Adrenal gland (tissue), 12 donors: ENCODE data around the gene OPA1. TPM values are rescaled to one million over a fixed set of nuclear protein-coding genes. Genes with fewer than 3 reads are reported as not detected.

ENCODE experiments used
- DNase-seq, 7 donors: peaks; one replicate each; pipeline ENCODE4 v3.0.0-alpha.2; 2019 to 2020
- H3K27ac ChIP-seq, 5 donors: fragments of 200-600 bp; sonication (generic) in 4 of 5; 1 replicate in 3 of 5; 2 replicates in 2 of 5; pipeline versions ENCODE4 v1.5.1 to v1.8.0; 2016 to 2020; ENCODE audit warnings: mild to moderate bottlenecking in 1 of 5
- H3K27me3 ChIP-seq: fragments of 200-600 bp; 2 replicates; pipeline ENCODE4 v1.8.0; 2021
- H3K36me3 ChIP-seq, 2 donors: fragments of 200-600 bp; replicated peaks in 1 of 2; 1 replicate in 1 of 2; 2 replicates in 1 of 2; pipeline versions ENCODE4 v1.5.1 to v1.8.0; 2018 to 2022
- H3K4me1 ChIP-seq, 2 donors: fragments of 200-600 bp; replicated peaks in 1 of 2; 1 replicate in 1 of 2; 2 replicates in 1 of 2; pipeline versions ENCODE4 v1.5.1 to v1.8.0; 2018 to 2021
- H3K4me3 ChIP-seq, 4 donors: fragments of 200-600 bp; sonication (generic) in 3 of 4; one replicate each; pipeline ENCODE4 v1.5.1; 2016 to 2018
- H3K9me3 ChIP-seq, 3 donors: fragments of 200-600 bp; sonication (generic) in 1 of 3; replicated peaks in 1 of 3; 1 replicate in 2 of 3; 2 replicates in 1 of 3; pipeline versions ENCODE4 v1.5.1 to v1.8.0; 2016 to 2021
- POLR2A ChIP-seq, 2 donors: fragments of 450-650 bp; IDR thresholded peaks; one replicate each; pipeline ENCODE4 v1.6.1; 2017; ENCODE audit warnings: antibody characterized with exemption in 2 of 2, mild to moderate bottlenecking in 2 of 2, moderate library complexity in 1 of 2
- WGBS, 4 donors: extraction: QIAGEN DNeasy Blood & Tissue Kit in 2 of 4; methylation state at CpG; one replicate each; pipeline versions ENCODE4 v1.1.5 to v1.1.7; 2013 to 2017; 5-methylcytosine and 5-hydroxymethylcytosine counted together
- intact Hi-C, 2 donors: fragments of 100-400 bp; cut with DNase I; formaldehyde crosslinking; loops; one replicate each; pipeline versions ENCODE4 v1.14.1 to v1.15.0; 2022 to 2023
- polyA plus RNA-seq, 3 donors: library from polyadenylated mRNA; stranded (reverse); fragments of 200-250 nt in 2 of 3; fragments of 350-450 nt in 1 of 3; fragmentation: Illumina TruSeq in 1 of 3; extraction: RNeasy Lipid Tissue Mini Kit (QIAGEN cat#74804) in 1 of 3; gene quantifications; one replicate each; pipeline ENCODE4 v1.2.3, GENCODE V29; 2013 to 2014
- total RNA-seq, 9 donors: library from RNA; depleted of rRNA in 4 of 9; stranded (reverse); fragments of >200 nt in 4 of 9; fragments of 120-200 nt in 1 of 9; fragmentation: NEBNext Ultra II Directional in 1 of 9; extraction: Animal tissue kit (Norgen Biotek cat#: 25700) in 1 of 9; gene quantifications; one replicate each; pipeline versions ENCODE4 v1.1.0 to v1.2.4, GENCODE V29; 2013 to 2023
- TF ChIP-seq, protein P1 (sequence below), 6 experiments: fragments of 450-650 bp in 4 of 6; fragments of 200-600 bp in 2 of 6; sonication (generic) in 1 of 6; IDR thresholded peaks; 1 replicate in 5 of 6; 2 replicates in 1 of 6; pipeline versions ENCODE4 v1.5.1 to v1.8.0; 2016 to 2021; ENCODE audit warnings: antibody characterized with exemption in 6 of 6, mild to moderate bottlenecking in 2 of 6, moderate library complexity in 1 of 6
- donor health status: healthy with polysubstance abuse.
- donor health status: Bipolar disorder and iron deficiency.
- donor health status: DM: yes; HTN: yes; CAD: no.
- donor health status: DM: no; HTN: no; CAD: no.
- donor health status: DM: no; HTN: no; CAD: no.
- donor health status: DM: yes; HTN: yes; CAD: no.

Gene OPA1
- total and polyA plus RNA-seq, 12 donors: 13.0 to 194 (median 54.6) TPM

DNA sequence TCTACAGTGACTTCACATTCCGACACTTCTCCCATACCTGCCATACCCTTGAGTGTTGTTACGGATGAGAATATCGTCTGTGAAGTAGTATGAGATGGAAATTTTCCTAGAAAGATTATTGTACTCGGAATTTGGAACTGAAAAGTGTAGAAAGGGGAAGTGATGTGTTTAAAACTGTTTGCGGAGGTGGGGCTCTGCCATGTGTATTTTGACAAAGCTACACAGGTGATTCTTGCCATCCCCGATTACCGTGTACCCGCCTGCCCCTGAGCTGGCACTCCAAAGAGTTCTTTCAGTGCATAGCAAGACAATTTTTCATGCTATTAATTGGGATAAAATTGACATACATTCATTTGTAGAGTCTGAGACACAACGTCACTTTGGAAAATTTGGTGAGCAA lies 81.7 kb downstream of the OPA1 start:
- Histone ChIP-seq H3K4me1 (no peaks in the 10 kb centered on the region), H3K27me3 (no peaks in the 10 kb centered on the region), H3K4me3 (no peak overlapping the region), H3K9me3 (no peaks in the 10 kb centered on the region), H3K27ac (no peak overlapping the region), H3K36me3 (peaks cover 0 to 5% of the 10 kb centered on the region in 2 donors)
- TF ChIP-seq, protein P1, sequence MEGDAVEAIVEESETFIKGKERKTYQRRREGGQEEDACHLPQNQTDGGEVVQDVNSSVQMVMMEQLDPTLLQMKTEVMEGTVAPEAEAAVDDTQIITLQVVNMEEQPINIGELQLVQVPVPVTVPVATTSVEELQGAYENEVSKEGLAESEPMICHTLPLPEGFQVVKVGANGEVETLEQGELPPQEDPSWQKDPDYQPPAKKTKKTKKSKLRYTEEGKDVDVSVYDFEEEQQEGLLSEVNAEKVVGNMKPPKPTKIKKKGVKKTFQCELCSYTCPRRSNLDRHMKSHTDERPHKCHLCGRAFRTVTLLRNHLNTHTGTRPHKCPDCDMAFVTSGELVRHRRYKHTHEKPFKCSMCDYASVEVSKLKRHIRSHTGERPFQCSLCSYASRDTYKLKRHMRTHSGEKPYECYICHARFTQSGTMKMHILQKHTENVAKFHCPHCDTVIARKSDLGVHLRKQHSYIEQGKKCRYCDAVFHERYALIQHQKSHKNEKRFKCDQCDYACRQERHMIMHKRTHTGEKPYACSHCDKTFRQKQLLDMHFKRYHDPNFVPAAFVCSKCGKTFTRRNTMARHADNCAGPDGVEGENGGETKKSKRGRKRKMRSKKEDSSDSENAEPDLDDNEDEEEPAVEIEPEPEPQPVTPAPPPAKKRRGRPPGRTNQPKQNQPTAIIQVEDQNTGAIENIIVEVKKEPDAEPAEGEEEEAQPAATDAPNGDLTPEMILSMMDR (IDR thresholded peaks at IDR 0.05): no peak
- TF ChIP-seq POLR2A (IDR thresholded peaks at IDR 0.05): no peak
- intact Hi-C loops: no loop called here
- WGBS, 4 donors: 93 to 98% (median 96%) methylated on average over 9 of the region's 9 CpGs
- no peak for DNase-seq

DNA sequence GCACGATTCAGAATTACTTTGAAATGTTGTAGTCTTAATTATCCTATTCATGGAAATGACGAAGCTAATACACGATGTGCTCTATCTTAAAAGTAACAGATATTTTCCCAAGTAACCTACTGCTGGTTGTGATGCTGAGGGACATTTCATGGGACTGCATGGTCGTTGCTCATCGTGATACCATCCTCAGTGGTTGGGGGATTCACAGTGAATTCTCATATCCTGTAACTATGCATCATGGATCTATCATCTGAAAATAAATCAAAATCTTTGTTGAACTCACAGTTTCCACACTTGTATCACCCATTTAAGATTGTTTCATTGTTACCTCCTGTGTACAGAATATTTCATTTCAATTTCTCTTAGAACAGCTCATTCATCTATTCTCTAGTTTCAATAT lies 84.7 kb downstream of the OPA1 start:
- Histone ChIP-seq H3K27me3 (no peaks in the 10 kb centered on the region), H3K36me3 (peaks cover 0 to 5% of the 10 kb centered on the region in 2 donors), H3K9me3 (peaks cover 0 to 8% (median 0%) of the 10 kb centered on the region in 3 donors), H3K4me1 (no peaks in the 10 kb centered on the region), H3K27ac (no peak overlapping the region), H3K4me3 (no peak overlapping the region)
- TF ChIP-seq, protein P1 (IDR thresholded peaks at IDR 0.05): no peak
- TF ChIP-seq POLR2A (IDR thresholded peaks at IDR 0.05): no peak
- WGBS, 4 donors: 93 to 98% (median 96%) methylated on average over 5 of the region's 5 CpGs
- intact Hi-C loops: no loop called here
- no peak for DNase-seq

DNA sequence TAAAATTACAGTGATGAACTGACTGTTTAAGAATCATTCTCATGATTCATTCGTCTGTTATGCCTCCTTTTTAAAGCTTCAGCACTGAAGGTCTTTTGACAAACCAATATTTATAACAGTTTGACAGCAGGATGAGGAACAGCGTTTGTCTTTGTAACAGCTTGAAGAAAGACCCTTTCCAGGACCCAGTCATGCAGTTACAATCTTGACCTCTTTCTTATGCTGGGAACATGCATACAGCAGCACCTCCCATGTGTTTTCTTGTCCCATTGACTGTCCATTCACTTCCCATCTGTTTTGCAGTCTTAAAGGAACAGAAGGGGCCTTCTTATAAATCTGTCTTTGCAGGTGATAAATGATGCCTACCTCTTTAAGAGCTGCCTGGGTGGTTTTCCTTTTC lies 87.2 kb downstream of the OPA1 start:
- intact Hi-C loops: no loop called here
- no peaks in the 10 kb centered on the region for H3K27me3 ChIP-seq
- H3K27ac ChIP-seq: no peak overlapping the region
- H3K4me3 ChIP-seq: no peak overlapping the region
- no peak for TF ChIP-seq POLR2A (IDR thresholded peaks at IDR 0.05)
- TF ChIP-seq, protein P1 (IDR thresholded peaks at IDR 0.05): no peak
- no peak for DNase-seq
- H3K36me3 ChIP-seq: peaks cover 0 to 9% of the 10 kb centered on the region in 2 donors
- WGBS, 4 donors: 23 to 40% (median 33%) methylated on average over 2 of the region's 2 CpGs
- H3K9me3 ChIP-seq: peaks cover 0 to 8% (median 0%) of the 10 kb centered on the region in 3 donors
- no peaks in the 10 kb centered on the region for H3K4me1 ChIP-seq

DNA sequence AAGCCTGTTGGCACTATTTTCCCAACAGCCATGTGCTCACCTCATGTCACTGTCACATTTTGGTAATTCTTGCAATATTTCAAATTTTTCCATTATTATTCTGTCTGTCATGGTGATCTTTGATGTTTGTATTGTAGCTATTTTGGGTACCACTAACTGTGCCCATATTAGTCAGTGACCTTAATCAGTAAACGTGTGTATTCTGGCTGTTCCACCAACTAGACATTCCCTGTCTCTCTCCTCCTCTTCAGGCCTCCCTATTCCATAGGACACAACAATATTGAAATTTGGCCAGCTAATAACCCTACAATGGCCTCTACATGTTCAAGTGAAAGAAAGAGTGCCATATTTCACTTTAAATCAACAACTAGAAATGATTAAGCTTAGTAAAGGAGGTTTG lies 88.6 kb downstream of the OPA1 start:
- 23 to 50% (median 48%) methylated on average over 1 of the region's 1 CpG for WGBS, 4 donors

More for the DNA sequence above, 88.6 kb downstream of the OPA1 start:
- no peaks in the 10 kb centered on the region for H3K27me3 ChIP-seq
- DNase-seq: no peak
- peaks cover 0 to 5% of the 10 kb centered on the region in 2 donors for H3K36me3 ChIP-seq
- no peak overlapping the region for H3K4me3 ChIP-seq
- intact Hi-C loops: no loop called here
- peaks cover 0 to 8% (median 0%) of the 10 kb centered on the region in 3 donors for H3K9me3 ChIP-seq
- TF ChIP-seq POLR2A (IDR thresholded peaks at IDR 0.05): no peak
- TF ChIP-seq, protein P1 (IDR thresholded peaks at IDR 0.05): no peak
- H3K4me1 ChIP-seq: no peaks in the 10 kb centered on the region
- H3K27ac ChIP-seq: no peak overlapping the region
